WTC11 (cell line): Measurements from ENCODE around the gene PPM1D.

Experiments used
- CREB1 ChIP-seq: sonication (generic); formaldehyde crosslinking; IDR thresholded peaks from 2 replicates; pipeline ENCODE4 v1.8.0; 2023; ENCODE audit warnings: mild to moderate bottlenecking, missing genetic modification reagents
- CREM ChIP-seq: sonication (generic); formaldehyde crosslinking; IDR thresholded peaks from 2 replicates; pipeline ENCODE4 v1.8.1; 2022; ENCODE audit warnings: mild to moderate bottlenecking, missing genetic modification reagents, moderate library complexity
- CTCF ChIP-seq: fragments of 200-600 bp; IDR thresholded peaks from 2 replicates; pipeline ENCODE4 v1.8.0; 2022; ENCODE audit warnings: antibody characterized with exemption
- ELF4 ChIP-seq: sonication (generic); formaldehyde crosslinking; IDR thresholded peaks from 2 replicates; pipeline ENCODE4 v1.8.1; 2022; ENCODE audit warnings: low read depth, mild to moderate bottlenecking, moderate library complexity, missing genetic modification reagents
- GABPB1 ChIP-seq: sonication (generic); formaldehyde crosslinking; IDR thresholded peaks from 2 replicates; pipeline ENCODE4 v1.8.1; 2023; ENCODE audit warnings: mild to moderate bottlenecking, missing genetic modification reagents
- RELA ChIP-seq: sonication (generic); formaldehyde crosslinking; IDR thresholded peaks from 2 replicates; pipeline ENCODE4 v1.8.1; 2022; ENCODE audit warnings: missing genetic modification reagents, mild to moderate bottlenecking, borderline replicate concordance

DNA sequence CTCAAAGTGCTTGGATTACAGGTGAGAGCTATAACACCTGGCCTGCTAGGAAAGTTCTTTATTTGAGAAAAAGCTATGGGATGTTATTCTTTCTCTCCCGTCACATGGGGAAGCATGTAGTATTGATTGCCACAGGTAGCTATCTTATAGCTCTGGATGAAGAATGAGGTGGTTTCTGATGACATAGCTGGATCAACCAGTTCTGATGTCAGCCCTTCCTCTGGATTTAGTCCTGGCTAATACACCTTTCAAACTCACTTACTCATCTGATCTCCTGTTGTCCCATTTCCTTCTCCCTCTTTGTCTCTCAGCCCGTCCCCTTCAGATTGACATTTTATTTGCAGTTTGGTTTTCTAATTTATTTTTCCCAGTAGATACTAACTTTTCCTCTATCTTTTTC lies 14.1 kb upstream of the PPM1D start:
- TF ChIP-seq GABPB1 (no peak), CTCF (no peak), RELA (no peak), CREB1 (no peak), ELF4 (CRISPR knock-in tag) (no peak), CREM (CRISPR knock-in tag) (no peak)
